Activated CD4-positive, alpha-beta T cell treated with anti-CD3 and anti-CD28 coated beads, Interleukin-2, Interleukin-6, amounts not matched to agents 100 ng/mL and 50 ng/mL, durations not matched to agents 16 hours and 8 hours (primary cell): ENCODE results near the gene SMPDL3A.

Source experiments
- DNase-seq: peaks from one replicate; pipeline ENCODE4 v3.0.0-alpha.2; 2020

The SMPDL3A gene

GRCh38 chr6:122808121-122808885, 19.2 kb downstream of the SMPDL3A start:
- no peak for DNase-seq

- no peak for DNase-seq
These were observed 19.9 kb downstream of the SMPDL3A start for GRCh38 chr6:122809001-122809400.

- no peak for DNase-seq
These were observed 20.6 kb downstream of the SMPDL3A start for GRCh38 chr6:122809691-122810090.

GRCh38 chr6:122810189-122810588, 21.1 kb downstream of the SMPDL3A start:
- DNase-seq, result no peak

- DNase-seq, result no peak
These were observed 28.3 kb downstream of the SMPDL3A start for GRCh38 chr6:122817358-122817757.

DNA sequence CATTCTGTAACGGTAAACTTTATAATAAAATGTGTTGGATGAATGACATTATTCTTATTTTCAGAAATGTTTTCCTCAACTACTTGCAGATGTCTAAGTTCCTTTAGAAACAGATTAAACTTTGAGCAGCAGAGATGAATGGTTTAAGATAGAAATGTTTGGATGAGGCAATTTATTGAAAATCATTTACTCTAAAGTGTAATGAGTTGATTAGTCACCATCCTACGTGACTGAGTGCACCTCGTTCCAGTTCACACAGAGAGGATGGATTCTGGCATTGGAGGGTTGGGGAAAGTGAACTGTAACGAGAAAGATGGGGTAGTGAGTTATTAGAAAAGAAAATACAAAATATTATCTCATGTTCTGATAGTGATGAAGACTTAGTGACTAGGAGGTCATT, 28.7 kb downstream of the SMPDL3A start:
- DNase-seq, result no peak

- no peak for DNase-seq
These were observed 29.8 kb downstream of the SMPDL3A start for GRCh38 chr6:122818866-122819265.

GRCh38 chr6:122821095-122821494, 32.0 kb downstream of the SMPDL3A start:
- DNase-seq, result no peak

DNA sequence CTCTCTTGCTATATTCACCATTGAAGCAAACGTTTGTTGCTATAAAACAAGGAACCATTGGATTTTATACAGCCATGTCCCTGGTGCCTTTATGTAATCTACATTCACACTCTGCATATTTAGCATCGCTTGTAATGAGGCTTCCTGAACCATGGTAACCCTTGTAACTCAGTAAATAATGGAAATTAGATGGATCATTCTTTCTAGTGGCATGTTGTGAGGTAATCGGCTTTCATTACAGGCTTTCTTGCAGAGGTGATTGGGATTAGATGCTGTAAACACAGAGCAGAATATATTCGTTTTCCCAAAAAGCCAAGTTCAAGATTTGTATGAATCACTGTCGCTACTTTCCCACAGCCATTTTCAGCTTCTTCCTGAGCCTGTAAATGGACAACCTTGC, 36.1 kb downstream of the SMPDL3A start:
- no peak for DNase-seq

GRCh38 chr6:122829456-122829855, 40.4 kb downstream of the SMPDL3A start:
- no peak for DNase-seq

DNA sequence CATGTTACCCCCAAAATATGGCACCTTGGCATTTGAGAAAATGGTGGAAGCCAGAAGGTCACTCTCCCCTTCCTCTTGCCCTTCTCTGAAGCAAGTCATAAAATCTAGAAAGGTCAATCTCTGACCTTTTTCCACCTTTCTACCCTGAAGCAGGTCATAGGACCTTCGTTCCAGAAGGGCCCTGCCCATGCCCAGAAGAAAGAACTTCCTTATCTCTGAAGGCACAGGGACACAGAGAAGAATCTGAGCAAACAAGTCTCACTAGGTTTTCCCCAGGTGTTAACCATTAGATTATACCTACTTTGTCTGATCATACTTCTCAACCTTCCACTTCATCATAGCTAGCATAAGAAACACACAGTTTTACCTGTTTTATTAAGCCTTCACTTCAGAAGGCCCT, 42.5 kb downstream of the SMPDL3A start:
- no peak for DNase-seq

DNA sequence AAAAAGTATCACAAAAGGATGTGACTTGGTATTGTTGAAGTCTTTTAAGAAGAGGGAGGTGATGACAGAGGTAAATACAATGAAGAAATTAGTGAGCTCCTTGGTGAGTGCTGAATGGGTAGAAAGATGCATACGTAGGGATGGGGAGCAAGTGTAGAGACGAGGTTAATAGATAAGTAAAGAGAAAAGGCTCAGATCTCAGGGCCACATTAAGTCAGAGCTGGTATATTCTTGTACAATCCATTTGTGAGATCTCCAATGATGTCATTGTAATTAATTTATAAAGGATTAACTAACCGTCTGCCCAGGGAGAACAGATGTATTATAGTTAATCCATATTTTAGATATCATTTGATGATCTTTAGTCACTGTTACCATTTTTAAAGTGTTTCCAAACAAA, 43.4 kb downstream of the SMPDL3A start:
- DNase-seq, result no peak

DNA sequence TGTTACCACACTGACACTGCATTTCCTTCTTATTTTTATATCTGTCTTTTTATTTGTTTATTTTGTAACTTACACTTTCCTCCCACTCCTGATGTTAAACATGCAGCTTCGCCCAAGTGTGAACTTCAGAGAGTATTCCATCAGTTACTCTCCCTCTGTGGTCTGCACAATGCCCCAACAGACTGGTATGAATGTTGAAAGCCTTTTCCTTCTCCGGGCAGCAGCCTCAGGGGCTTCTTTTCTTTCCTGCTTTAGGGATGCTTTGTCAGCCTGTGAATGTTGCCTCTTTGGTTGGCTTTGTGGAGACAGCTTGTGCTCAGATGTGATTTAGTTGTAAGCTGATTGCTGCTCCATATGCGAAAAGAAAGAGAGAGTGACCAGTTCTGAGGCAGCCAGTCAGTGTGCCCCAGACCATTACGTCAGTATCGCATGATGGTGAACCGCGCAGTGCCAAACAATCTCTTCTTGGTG, 44.0 kb downstream of the SMPDL3A start:
- no peak for DNase-seq

- DNase-seq, result no peak
These were observed 49.2 kb downstream of the SMPDL3A start for GRCh38 chr6:122838060-122838780.

DNA sequence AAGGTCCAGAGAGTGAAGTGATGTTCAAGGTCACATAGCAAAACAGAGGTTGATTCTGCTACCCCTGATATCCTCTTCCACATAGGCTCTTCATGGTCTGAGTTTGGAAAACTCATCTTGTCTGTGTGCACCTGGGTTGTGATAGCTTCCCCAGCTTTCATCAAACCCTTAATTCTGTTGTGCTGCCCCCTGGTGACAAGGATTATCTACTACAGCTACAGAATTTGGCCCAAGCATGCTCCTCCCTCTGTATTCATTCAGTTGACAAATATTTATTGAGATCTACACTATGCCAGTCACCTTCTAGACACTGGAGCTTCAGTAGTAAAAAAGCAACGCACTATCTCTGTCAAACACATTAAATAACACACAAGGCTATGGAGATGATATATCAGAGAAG, 50.4 kb downstream of the SMPDL3A start:
- DNase-seq, result peak; percentile 63

GRCh38 chr6:122839906-122840305, 50.8 kb downstream of the SMPDL3A start:
- DNase-seq, result no peak

GRCh38 chr6:122845464-122845863, 56.4 kb downstream of the SMPDL3A start:
- DNase-seq, result no peak

GRCh38 chr6:122845916-122846612, 57.0 kb downstream of the SMPDL3A start:
- DNase-seq, result no peak

GRCh38 chr6:122853259-122853995, 64.4 kb downstream of the SMPDL3A start:
- no peak for DNase-seq
